HepG2 (cell line): Measurements from ENCODE around the gene NME7. TPM values are rescaled to one million over a fixed set of nuclear protein-coding genes. Genes with fewer than 3 reads are reported as not detected.
A peak's percentile ranks its signal among the peaks of the same experiment; 100 is the strongest.

Experiments
- BRD4 ChIP-seq: sonication (generic); formaldehyde crosslinking; IDR thresholded peaks from 2 replicates; pipeline ENCODE4 v1.4.0; 2020; ENCODE audit warnings: missing genetic modification reagents
- ETV5 ChIP-seq: IDR thresholded peaks from 2 replicates; pipeline ENCODE4 v1.6.1; 2018; ENCODE audit warnings: missing biosample characterization, missing genetic modification reagents, inconsistent platforms, borderline replicate concordance
- FOXK2 ChIP-seq: fragments of 450-650 bp; IDR thresholded peaks from 2 replicates; pipeline ENCODE4 v1.6.1; 2016
- FOXP1 ChIP-seq, 2 experiments: fragments of 450-650 bp in 1 of 2; IDR thresholded peaks; 2 replicates each; pipeline ENCODE4 v1.6.1; 2017 to 2018; ENCODE audit warnings: antibody characterized with exemption in 1 of 2
- FOXP4 ChIP-seq: sonication (generic); formaldehyde crosslinking; IDR thresholded peaks from 2 replicates; pipeline ENCODE4 v1.4.0; 2020; ENCODE audit warnings: missing genetic modification reagents
- GTF3A ChIP-seq: sonication (generic); formaldehyde crosslinking; conservative IDR thresholded peaks from 2 replicates; pipeline ENCODE4 v1.4.0; 2020; ENCODE audit warnings: mild to moderate bottlenecking, missing genetic modification reagents
- HMG20A ChIP-seq: IDR thresholded peaks from 2 replicates; pipeline ENCODE4 v1.6.1; 2016; ENCODE audit warnings: borderline replicate concordance
- HNF4A ChIP-seq: sonication (generic); formaldehyde crosslinking; IDR thresholded peaks from 2 replicates; pipeline ENCODE4 v1.4.0; 2020; ENCODE audit warnings: missing genetic modification reagents
- PATZ1 ChIP-seq: sonication (generic); formaldehyde crosslinking; IDR thresholded peaks from 2 replicates; pipeline ENCODE4 v1.4.0; 2020; ENCODE audit warnings: missing genetic modification reagents
- PPARG ChIP-seq: conservative IDR thresholded peaks from 2 replicates; pipeline ENCODE4 v1.6.1; 2016; ENCODE audit warnings: missing biosample characterization, missing genetic modification reagents
- RARA ChIP-seq: IDR thresholded peaks from 2 replicates; pipeline ENCODE4 v1.6.1; 2016; ENCODE audit warnings: missing genetic modification reagents, missing compliant biosample characterization
- REPIN1 ChIP-seq: sonication (generic); formaldehyde crosslinking; IDR thresholded peaks from 2 replicates; pipeline ENCODE4 v1.8.0; 2022; ENCODE audit warnings: missing genetic modification reagents, low read depth, mild to moderate bottlenecking, borderline replicate concordance
- RXRB ChIP-seq: IDR thresholded peaks from 2 replicates; pipeline ENCODE4 v1.6.1; 2016; ENCODE audit warnings: borderline replicate concordance, missing genetic modification reagents, missing compliant biosample characterization
- SKI ChIP-seq: fragments of 450-650 bp; IDR thresholded peaks from one replicate; pipeline ENCODE4 v1.6.1; 2018; ENCODE audit warnings: mild to moderate bottlenecking; ENCODE audit not compliant: partially characterized antibody
- SP2 ChIP-seq: sonication (generic); formaldehyde crosslinking; IDR thresholded peaks from 2 replicates; pipeline ENCODE4 v1.5.1; 2020; ENCODE audit warnings: mild to moderate bottlenecking, missing genetic modification reagents
- ZNF354B ChIP-seq: sonication (generic); formaldehyde crosslinking; IDR thresholded peaks from 2 replicates; pipeline ENCODE4 v1.8.0; 2022; ENCODE audit warnings: mild to moderate bottlenecking, missing genetic modification reagents
- ZSCAN12 ChIP-seq: sonication (generic); formaldehyde crosslinking; IDR thresholded peaks from 2 replicates; pipeline ENCODE4 v1.9.0; 2021; ENCODE audit warnings: mild to moderate bottlenecking, missing genetic modification reagents
- polyA plus RNA-seq, 8 experiments: library from polyadenylated mRNA; depleted of rRNA in 3 of 8; stranded (reverse) in 7 of 8; unstranded in 1 of 8; fragments of >200 nt; fragmentation: Illumina TruSeq in 4 of 8; extraction: Trizol in 4 of 8; gene quantifications; 2 replicates each; pipeline versions ENCODE4 v1.2.1 to v1.2.3, GENCODE V29; 2011 to 2016; ENCODE audit warnings: low read depth in 4 of 8, missing spikeins in 1 of 8, mixed read lengths in 1 of 8; ENCODE audit not compliant: insufficient read depth in 1 of 8
- total RNA-seq, 5 experiments: library from RNA; depleted of rRNA; stranded (reverse); fragments of >200 nt; fragmentation: Illumina TruSeq; extraction: Trizol; gene quantifications; 2 replicates each; pipeline ENCODE4 v1.2.3, GENCODE V29; 2016; ENCODE audit warnings: low read depth in 1 of 5
- TF ChIP-seq, protein P1 (sequence below): IDR thresholded peaks from 2 replicates; pipeline ENCODE4 v1.6.1; 2016; ENCODE audit warnings: low read depth, missing genetic modification reagents, missing compliant biosample characterization
- TF ChIP-seq, protein P2 (sequence below): sonication (generic); formaldehyde crosslinking; IDR thresholded peaks from 2 replicates; pipeline ENCODE4 v1.4.0; 2020; ENCODE audit warnings: missing genetic modification reagents, borderline replicate concordance

The NME7 gene
- total and polyA plus RNA-seq, 2 of the 13 experiments (the other 11 are each of a cell fraction or from before 2014, with no cell fraction given): 9.4 to 22.5 TPM

DNA sequence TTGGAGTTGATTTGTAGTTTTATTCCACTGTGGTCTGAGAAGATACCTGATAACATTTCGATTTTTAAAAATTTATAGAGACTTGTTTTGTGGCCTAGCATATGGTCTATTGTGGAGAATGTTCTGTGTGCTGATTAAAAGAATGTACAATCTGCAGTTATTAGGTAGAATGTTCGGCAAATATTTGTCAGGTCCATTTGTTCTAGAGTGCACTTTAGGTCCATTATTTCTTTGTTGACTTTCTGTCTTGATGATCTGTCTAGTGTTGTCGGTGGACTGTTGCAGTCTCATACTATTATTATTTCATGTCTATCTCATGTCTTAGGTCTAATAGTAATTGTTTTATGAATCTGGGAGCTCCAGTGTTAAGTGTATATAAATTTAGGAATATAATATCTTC, 116.8 kb downstream of the NME7 start (continued):
- TF ChIP-seq, protein P1, sequence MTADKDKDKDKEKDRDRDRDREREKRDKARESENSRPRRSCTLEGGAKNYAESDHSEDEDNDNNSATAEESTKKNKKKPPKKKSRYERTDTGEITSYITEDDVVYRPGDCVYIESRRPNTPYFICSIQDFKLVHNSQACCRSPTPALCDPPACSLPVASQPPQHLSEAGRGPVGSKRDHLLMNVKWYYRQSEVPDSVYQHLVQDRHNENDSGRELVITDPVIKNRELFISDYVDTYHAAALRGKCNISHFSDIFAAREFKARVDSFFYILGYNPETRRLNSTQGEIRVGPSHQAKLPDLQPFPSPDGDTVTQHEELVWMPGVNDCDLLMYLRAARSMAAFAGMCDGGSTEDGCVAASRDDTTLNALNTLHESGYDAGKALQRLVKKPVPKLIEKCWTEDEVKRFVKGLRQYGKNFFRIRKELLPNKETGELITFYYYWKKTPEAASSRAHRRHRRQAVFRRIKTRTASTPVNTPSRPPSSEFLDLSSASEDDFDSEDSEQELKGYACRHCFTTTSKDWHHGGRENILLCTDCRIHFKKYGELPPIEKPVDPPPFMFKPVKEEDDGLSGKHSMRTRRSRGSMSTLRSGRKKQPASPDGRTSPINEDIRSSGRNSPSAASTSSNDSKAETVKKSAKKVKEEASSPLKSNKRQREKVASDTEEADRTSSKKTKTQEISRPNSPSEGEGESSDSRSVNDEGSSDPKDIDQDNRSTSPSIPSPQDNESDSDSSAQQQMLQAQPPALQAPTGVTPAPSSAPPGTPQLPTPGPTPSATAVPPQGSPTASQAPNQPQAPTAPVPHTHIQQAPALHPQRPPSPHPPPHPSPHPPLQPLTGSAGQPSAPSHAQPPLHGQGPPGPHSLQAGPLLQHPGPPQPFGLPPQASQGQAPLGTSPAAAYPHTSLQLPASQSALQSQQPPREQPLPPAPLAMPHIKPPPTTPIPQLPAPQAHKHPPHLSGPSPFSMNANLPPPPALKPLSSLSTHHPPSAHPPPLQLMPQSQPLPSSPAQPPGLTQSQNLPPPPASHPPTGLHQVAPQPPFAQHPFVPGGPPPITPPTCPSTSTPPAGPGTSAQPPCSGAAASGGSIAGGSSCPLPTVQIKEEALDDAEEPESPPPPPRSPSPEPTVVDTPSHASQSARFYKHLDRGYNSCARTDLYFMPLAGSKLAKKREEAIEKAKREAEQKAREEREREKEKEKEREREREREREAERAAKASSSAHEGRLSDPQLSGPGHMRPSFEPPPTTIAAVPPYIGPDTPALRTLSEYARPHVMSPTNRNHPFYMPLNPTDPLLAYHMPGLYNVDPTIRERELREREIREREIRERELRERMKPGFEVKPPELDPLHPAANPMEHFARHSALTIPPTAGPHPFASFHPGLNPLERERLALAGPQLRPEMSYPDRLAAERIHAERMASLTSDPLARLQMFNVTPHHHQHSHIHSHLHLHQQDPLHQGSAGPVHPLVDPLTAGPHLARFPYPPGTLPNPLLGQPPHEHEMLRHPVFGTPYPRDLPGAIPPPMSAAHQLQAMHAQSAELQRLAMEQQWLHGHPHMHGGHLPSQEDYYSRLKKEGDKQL: 0 out of 2 replicates have a peak, but pooled peaks have one; percentile 19
- TF ChIP-seq ZNF354B (CRISPR knock-in tag) (no peak), HNF4A (CRISPR knock-in tag) (peak; percentile 68; the same call in 1 of the 2 replicates), SP2 (no peak), PPARG (CRISPR knock-in tag) (peak; percentile 74; the same call in 1 of the 2 replicates), RXRB (CRISPR knock-in tag) (peak; percentile 42; the same call in 1 of the 2 replicates), ETV5 (CRISPR knock-in tag) (no peak), ZSCAN12 (no peak), RARA (CRISPR knock-in tag) (peak; percentile 67), FOXP4 (CRISPR knock-in tag) (0 out of 2 replicates have a peak, but pooled peaks have one; percentile 32), SKI (peak; percentile 61), GTF3A (CRISPR knock-in tag) (no peak), FOXK2 (peak; percentile 36; the same call in 1 of the 2 replicates), BRD4 (no peak), FOXP1 (IDR thresholded peaks at IDR 0.05) (no peak), FOXP1 (CRISPR knock-in tag; IDR thresholded peaks at IDR 0.05) (peak; percentile 71; the same call in 1 of the 2 replicates), REPIN1 (CRISPR knock-in tag) (peak; percentile 21; the same call in 1 of the 2 replicates), HMG20A (peak; percentile 40; the same call in 1 of the 2 replicates), PATZ1 (CRISPR knock-in tag) (no peak)
- TF ChIP-seq, protein P2, sequence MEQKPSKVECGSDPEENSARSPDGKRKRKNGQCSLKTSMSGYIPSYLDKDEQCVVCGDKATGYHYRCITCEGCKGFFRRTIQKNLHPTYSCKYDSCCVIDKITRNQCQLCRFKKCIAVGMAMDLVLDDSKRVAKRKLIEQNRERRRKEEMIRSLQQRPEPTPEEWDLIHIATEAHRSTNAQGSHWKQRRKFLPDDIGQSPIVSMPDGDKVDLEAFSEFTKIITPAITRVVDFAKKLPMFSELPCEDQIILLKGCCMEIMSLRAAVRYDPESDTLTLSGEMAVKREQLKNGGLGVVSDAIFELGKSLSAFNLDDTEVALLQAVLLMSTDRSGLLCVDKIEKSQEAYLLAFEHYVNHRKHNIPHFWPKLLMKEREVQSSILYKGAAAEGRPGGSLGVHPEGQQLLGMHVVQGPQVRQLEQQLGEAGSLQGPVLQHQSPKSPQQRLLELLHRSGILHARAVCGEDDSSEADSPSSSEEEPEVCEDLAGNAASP (CRISPR knock-in tag): peak; percentile 61; the same call in 1 of the 2 replicates
